Fibroblast of peridontal ligament (primary cell): Measurements from ENCODE around the gene TMEM204.

Experiments used
- DNase-seq: peaks from one replicate; pipeline ENCODE4 v3.0.0-alpha.2; 2010; ENCODE audit errors: extremely low read depth

Gene TMEM204

DNA sequence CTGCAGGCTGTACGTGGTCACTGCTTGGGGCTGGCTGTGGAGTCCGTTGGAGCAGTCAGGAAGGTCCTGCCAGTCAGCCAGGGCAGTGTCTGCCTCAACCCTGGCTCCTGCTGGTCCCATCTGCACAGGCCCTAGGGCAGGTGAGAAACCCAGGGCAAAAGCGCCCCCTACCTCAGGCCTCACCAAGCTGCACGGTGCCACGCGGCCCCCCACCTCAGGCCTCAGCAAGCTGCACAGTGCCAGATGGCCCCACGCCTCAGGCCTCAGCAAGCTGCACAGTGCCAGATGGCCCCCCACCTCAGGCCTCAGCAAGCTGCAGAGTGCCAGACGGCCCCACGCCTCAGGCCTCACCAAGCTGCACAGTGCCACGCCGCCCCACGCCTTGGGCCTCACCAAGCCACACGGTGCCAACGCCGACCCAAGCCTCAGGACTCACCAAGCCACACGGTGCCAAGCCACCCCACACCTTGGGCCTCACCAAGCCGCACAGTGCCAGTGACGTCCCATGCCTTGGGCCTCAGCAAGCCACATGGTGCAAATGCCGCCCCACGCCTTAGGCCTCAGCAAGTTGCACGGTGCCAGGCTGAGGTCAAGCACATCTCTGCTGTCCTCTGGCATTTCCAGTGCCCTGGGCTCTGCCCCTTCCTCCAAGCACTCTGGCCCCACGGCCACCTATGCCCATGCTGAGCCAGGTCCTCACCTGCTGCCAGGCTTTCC, 5.5 kb downstream of the TMEM204 start:
- DNase-seq, result no peak

DNA sequence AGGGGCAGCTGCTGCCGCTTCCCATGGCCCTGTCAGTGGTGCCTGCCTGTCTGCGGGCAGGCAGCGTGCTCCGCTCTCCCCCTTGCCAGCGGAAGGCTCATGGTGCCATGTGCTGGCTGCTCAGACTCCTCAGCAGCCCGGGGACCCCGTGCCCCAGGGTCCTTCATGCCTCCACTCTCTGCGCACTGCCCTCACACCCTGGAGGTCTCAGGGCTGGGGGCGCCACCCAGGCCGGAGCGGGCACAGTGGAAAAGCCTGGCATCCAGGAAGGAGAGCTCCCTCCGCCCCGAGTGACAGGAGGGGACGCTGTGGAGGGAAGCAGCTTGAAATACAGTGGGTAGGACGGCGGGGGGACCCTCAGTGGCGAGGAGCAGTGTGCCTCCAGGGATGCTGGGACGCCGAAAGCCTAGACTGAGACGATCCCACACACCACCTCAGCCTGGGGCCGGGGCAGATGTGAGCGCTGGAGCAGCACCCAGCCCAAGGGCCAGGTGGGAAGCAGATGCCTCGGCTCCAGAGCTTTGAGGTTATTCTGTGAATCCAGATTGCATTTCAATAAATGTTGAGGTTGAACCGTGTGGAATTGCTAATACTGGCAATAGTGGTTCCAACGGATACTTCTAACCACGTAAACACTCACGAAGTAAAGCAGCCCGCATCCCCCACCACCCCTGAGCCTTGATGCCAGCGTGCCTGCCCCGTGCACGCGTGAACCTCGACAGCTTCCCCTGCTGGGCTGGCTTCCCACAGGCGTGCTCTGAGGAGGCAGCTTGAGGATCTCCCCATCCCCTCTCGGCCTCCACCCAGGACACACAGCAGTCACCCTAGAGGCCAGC, 6.5 kb downstream of the TMEM204 start:
- no peak for DNase-seq

DNA sequence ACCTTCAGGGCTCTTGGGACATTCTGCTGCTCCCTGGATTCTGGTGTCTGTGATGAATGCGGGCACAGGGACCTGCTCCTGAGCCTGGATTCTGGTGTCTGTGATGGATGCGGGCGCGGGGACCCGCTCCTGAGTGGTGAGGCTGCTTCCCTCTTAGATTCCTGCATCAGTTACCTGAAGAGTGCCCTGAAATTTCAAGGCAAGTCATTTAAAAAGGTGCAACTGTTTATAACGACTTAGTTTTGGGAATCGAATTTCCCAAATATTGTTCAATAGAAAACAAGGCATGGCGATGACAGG, 7.0 kb downstream of the TMEM204 start:
- no peak for DNase-seq

- DNase-seq, result no peak
Measured at GRCh38 chr16:1541293-1542165, 8.1 kb downstream of the TMEM204 start.

DNA sequence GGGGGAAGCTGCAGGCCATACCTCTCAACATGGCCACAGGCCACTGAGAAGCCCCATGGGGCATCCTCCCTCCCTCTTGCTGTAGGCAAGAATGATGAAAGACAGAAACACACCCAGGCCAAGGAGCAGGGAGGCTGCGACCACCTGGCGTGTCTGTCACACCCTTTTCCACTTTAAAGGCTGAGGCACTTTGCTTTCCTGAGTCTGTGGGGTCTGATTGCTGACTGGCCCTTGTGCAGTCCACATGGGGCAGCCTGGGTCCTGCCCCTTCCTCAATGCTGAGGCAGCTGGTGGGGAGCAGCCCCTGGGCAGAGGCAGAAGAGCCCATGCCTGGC, 8.7 kb downstream of the TMEM204 start:
- no peak for DNase-seq

DNA sequence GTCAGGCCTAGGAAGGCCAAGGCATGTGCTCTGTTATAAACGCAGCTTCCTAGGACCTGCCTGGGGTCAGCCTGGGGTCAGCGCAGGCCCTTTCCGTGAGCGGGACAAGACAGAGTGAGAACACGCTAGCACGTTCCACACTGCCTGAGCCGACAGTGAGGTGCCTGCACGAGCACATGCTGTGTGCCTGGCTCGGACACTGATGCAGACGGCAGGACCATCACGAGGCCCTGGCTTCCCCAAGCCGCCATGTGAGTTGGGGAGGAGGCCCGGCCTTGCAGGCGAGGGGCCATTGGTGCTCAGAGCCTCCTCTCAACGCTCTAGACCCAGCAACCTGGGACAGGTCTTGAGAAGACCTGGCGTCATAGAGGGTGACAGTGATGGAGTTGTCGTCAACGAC, 9.1 kb downstream of the TMEM204 start:
- DNase-seq, result no peak

DNA sequence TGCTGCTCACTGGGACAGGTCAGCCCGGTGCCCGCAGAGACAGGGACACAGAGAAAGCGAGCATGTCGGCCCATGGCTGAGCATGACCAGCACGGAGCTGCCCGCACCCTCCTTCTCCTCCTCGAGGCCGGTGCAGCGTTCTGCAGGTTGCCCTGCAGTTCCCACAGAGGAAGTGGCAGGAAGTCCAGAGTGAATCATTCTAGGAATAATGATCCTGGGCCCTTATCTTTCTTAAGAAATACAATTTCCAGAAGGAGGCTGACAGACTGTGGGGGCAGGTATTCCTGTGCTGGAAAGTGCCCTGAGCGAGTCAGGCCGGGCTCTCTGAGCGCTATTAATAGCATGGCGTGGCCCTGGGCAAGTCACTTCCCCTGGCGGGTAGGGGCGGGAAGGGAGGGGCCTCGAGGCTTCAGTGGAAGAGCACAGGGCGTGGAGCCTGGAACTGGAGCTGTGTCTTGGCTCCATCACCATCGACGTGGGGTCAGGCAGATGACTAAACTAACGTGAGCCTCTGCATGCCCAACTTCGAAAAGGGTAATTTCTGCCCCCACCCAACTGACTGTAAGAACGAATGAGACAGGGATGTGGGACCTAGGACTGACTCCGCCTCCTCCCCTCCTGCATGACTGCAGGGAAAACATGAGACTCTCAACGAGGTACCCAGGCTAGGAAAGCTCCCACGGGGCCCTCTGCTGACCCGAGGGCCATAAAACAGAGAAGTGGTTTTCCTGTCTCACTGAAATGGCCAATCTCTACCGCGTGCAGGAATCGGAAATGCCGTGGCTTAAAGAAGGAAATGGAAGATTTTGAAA, 9.8 kb downstream of the TMEM204 start:
- peak; percentile 56 for DNase-seq

DNA sequence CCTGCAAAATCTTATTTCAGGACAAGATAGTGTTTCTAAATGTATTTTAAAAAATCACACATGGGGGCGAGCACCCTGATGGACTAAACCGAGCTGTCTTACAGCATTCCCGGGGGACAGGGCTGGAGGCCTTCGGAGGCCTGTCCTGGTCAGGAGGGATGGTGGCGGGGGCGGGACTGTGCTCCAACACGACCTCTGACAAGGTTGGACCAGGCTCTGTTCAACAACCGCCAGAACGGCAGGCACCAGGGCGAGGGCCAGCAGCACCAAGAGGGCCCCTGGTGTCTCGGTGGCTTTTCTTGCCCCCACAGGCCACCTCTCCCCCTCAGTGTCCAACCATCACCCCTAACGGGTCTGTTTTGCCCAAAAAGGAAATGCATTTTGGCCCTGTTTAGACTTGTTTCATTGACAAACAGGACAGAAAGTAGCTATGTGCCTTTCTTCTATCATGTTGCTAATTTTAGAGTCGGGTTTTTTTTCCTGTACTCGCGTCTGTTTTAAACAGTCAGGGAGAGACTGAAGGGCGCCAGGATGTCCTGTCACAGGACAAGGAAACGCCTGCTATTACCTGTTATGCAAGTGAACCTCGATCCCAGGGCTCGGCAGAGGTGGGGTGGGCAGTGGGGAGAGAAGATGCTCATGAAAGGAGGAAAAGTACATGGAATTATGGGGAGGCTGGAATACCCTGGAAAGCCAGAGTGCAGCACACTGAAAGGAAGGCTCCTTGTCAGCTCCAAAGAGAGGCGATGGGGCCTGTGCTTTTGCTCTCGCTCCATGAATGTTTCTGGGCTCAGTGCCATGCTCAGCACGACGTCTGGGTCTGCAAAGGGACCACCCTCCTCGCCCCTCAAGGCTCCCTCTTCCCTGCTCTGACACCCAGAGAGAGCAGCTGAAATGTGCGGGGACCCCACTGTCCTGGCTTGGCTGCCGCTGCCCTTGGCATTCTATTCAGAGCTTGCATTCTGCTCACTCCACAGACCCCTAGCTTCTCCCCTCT, 11.9 kb downstream of the TMEM204 start:
- no peak for DNase-seq

DNA sequence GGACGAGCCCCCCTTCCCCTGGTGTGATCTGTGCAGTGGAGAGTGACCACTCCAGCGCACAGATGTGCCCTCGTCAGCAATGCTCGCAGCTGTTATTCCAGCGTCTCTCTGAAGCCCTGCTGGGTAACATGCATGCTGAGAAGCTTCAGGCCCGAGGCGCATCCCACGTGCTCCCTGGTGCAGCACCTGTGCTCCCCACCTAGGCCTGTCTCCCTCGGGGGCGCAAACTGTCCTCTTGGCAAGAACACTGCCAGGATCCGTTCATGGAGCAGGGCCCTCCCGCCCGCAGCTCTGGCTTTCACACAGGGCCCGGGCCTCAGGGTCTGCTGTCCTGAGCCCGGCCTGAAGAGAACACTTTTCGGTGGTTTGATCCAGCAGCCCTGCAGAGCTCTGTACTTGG, 13.0 kb downstream of the TMEM204 start:
- no peak for DNase-seq

GRCh38 chr16:1548233-1548632, 14.8 kb downstream of the TMEM204 start:
- peak; percentile 45 for DNase-seq

DNA sequence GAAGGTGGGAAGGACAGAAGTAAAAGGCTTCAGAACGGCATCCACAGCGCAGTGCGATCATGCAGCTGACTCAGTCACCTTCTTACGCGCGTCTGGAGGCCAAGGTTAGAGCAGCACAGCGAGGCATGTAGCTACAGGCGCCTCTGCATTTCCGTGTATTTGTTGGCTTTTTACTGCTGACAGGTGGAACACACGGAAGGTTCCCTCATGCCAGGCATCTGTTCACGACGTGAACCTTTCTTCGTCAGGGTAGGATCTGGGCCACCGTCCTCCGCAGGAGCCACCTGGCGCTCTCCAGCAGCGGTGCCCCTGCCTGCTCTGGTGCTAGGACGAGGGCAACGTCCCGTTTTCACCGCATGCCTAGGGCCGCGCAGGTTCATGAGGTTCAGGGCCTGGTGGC, 15.3 kb downstream of the TMEM204 start:
- DNase-seq, result no peak

DNA sequence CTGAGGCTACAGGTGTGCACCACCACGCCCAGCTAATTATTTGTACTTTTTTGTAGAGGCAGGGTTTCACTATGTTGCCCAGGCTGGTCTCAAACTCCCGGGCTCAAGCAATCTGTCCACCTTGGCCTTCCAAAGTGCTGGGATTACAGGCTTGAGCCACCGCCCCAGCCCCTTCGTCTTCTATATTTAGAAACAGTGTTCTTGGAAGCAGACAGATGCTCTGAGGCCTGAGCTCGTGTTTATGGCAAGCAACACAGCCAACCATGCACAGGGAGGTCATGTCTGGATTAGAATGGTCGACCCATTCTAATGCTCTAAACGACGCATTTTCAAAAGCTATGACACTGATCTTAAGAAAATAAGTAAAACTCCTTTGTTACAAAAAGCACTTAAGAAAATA, 16.6 kb downstream of the TMEM204 start:
- DNase-seq, result no peak

DNA sequence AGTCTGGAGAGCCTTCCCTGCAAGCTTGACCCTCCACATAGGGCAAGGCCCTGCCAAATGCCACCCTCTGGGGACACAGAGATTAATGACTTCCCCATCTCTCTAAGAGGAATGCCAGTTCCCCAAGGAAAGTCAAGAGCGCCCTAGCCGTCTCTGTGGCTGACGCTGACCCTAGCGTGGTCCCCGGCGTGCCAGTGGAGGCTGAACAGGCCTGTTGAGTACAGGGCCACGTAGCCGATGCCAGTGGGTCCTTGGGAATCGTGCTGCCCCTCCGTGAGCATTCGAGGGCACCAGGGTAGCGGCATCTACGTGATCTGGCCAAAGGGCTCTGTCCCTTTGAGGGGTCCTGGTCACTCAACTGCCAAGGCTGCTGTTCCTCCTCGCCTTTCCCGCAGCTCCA, 17.2 kb downstream of the TMEM204 start:
- no peak for DNase-seq

DNA sequence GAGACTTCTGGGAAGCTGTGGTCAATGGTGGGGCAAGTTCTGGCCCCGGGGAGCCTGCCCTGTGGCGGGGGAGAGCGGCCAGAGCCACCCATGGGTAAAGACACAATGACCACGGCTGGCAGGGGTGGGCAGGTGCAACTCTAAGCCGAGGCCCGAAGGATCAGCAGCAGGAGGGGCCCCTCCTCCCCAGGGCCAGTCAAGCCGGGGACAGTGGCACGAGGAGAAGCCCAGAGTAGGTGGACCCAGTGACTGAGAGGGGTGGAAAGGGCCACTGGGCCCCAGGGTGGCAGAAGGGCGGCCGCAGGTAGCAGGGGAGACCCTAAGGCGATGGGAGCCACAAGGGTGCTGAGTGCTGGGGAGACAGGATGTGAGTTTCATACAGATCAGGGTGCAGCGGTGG, 17.7 kb downstream of the TMEM204 start:
- DNase-seq, result no peak

DNA sequence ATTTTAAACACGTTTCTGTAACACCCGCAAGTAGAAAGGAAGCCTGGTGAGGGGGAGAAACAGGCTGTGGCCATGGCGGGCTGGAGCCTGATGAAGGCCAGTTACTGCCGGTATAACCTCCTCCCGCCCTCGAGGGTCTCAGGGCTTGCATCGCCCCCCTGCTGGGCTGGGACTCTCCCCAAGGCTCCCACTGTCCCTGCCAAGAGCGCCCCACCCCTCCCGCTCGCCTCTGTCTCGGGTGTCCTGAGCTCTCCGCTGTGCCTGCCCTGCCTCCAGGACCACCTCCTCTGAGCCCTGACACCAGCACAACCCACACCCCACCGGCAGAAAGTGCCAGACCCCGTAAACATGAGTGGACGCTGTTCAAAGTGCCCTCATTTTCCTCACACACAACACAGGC, 18.7 kb downstream of the TMEM204 start:
- no peak for DNase-seq

GRCh38 chr16:1553946-1554825, 20.7 kb downstream of the TMEM204 start:
- DNase-seq, result no peak

DNA sequence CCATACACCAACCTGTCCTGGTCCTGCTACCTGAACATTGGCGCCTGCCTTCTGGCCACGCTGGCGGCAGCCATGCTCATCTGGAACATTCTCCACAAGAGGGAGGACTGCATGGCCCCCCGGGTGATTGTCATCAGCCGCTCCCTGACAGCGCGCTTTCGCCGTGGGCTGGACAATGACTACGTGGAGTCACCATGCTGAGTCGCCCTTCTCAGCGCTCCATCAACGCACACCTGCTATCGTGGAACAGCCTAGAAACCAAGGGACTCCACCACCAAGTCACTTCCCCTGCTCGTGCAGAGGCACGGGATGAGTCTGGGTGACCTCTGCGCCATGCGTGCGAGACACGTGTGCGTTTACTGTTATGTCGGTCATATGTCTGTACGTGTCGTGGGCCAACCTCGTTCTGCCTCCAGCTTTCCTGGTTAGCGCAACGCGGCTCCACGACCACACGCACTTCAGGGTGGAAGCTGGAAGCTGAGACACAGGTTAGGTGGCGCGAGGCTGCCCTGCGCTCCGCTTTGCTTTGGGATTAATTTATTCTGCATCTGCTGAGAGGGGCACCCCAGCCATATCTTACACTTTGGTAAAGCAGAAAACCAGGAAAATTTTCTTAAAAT, 21.5 kb downstream of the TMEM204 start:
- DNase-seq, result no peak

DNA sequence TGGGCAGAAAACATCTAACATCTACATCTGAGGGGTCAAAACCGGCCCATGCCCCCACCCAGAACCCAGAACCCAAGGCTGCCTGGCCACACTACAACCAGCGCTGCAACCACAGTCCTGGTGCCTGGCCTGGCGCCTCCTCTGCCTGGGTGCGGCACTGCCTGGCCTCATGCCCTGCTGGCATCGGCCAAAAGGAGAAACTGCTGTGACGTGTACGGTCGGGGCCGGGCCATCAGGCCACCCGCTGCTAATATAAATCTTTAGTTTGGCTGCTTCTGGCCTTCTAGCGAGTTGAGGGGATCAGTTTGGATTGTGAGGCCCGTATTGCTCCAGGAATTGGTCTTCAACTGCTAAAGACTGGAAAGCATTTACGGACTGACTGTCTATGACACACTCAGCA, 22.8 kb downstream of the TMEM204 start:
- DNase-seq, result no peak

DNA sequence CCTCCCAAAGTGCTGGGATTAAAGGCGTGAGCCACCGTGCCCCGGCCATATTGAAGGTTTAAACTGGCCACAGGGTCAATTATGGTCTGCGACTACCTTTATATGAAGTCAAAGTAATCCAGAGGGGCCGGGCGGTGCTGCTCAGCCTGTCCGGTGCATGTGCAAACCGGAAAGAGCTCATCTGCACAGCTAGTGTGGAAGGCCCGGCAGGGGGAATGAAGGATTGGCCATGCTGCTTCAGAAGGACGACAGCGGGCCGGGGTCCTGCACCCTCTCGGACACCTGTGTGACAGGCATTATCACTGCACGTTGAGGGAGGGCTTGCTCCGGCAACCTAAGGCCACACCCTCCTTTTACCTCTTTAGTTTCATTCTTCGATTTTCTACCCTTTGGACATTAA, 23.6 kb downstream of the TMEM204 start:
- DNase-seq, result no peak
